Testis (tissue), 2 donors: ENCODE data around the gene ADARB1.

Source experiments
- CTCF ChIP-seq, 3 experiments: fragments of 450-650 bp in 2 of 3; fragments of 200-600 bp in 1 of 3; sonication (generic) in 1 of 3; IDR thresholded peaks; one replicate each; pipeline ENCODE4 v1.5.1; 2016 to 2019; ENCODE audit warnings: antibody characterized with exemption in 3 of 3, mild to moderate bottlenecking in 2 of 3, moderate library complexity in 1 of 3
- POLR2A ChIP-seq: fragments of 450-650 bp; IDR thresholded peaks from one replicate; pipeline ENCODE4 v1.6.1; 2017; ENCODE audit warnings: antibody characterized with exemption, mild to moderate bottlenecking, moderate library complexity

GRCh38 chr21:45071078-45071873 is 3.1 kb upstream of the ADARB1 start:
- TF ChIP-seq POLR2A, result no peak
- TF ChIP-seq CTCF (IDR thresholded peaks at IDR 0.05), result no peak
